NT2/D1 (cell line): ENCODE data around the gene ZNF513.

Source experiments
- YY1 ChIP-seq: IDR thresholded peaks from 2 replicates; pipeline ENCODE4 v1.6.1; 2011; ENCODE audit not compliant: insufficient read length, insufficient read depth
- ZNF274 ChIP-seq: IDR thresholded peaks from 2 replicates; pipeline ENCODE4 v1.6.1; 2011; ENCODE audit warnings: mild to moderate bottlenecking, low read depth, low read length

DNA sequence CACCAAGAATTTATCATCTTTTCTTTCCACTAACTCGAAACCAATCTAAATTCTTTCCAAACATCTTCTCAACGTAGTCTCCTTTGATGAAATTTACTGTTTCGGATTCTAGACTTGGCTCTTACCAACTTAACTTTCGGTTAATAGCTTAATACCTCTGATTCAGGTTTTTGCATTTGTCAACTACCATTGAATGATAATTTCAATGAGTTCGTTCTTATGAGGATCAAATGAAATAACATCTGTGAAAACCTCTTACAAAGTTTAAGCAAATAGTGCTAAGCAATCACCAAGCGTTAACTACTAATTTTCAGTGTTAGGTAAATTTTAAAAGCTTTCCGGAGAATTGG, 47.3 kb upstream of the ZNF513 start:
- TF ChIP-seq YY1: no peak
- TF ChIP-seq ZNF274: no peak
